ENCODE data around the gene ZNF423.

DNA sequence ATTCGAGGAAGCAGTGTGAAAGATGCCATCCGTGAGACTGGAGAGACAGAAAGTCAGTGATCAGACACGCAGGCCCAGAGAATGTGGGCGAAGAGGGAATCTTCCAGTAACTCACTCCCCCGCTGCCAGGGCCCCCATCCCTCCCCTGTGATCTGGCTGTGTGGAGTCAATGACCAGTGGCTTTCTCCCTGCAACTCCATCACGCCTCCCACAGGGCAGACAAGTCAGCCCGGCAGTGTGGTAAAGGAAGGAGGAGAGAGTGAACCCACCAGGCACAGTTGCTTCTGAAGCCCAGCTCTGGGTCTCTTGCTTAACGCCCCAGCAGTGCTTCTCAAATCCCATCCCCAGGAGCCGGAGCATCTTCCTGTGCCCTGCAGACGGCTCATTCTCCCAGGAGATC is 142.1 kb downstream of the ZNF423 start:
- TF ChIP-seq JUND (IDR thresholded peaks at IDR 0.05) (no peak), NRF1 (IDR thresholded peaks at IDR 0.05; ENCODE audit: low read depth, low read length) (no peak), RXRA (IDR thresholded peaks at IDR 0.05; ENCODE audit: borderline replicate concordance, low read depth) (no peak), POLR2AphosphoS5 (IDR thresholded peaks at IDR 0.05; ENCODE audit: low read depth, low read length) (no peak), GABPA (IDR thresholded peaks at IDR 0.05; ENCODE audit: low read depth) (no peak), CHD2 (IDR thresholded peaks at IDR 0.05; ENCODE audit: low read length, partially characterized antibody) (no peak)
- TF ChIP-seq, protein P1, sequence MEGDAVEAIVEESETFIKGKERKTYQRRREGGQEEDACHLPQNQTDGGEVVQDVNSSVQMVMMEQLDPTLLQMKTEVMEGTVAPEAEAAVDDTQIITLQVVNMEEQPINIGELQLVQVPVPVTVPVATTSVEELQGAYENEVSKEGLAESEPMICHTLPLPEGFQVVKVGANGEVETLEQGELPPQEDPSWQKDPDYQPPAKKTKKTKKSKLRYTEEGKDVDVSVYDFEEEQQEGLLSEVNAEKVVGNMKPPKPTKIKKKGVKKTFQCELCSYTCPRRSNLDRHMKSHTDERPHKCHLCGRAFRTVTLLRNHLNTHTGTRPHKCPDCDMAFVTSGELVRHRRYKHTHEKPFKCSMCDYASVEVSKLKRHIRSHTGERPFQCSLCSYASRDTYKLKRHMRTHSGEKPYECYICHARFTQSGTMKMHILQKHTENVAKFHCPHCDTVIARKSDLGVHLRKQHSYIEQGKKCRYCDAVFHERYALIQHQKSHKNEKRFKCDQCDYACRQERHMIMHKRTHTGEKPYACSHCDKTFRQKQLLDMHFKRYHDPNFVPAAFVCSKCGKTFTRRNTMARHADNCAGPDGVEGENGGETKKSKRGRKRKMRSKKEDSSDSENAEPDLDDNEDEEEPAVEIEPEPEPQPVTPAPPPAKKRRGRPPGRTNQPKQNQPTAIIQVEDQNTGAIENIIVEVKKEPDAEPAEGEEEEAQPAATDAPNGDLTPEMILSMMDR (IDR thresholded peaks at IDR 0.05), result no peak
